Measurements from ENCODE around the gene ARHGEF28. TPM values are rescaled to one million over a fixed set of nuclear protein-coding genes. Genes with fewer than 3 reads are reported as not detected.

Gene ARHGEF28
- total RNA-seq, 1 experiment from 2014 or later, result 0.57 TPM

GRCh38 chr5:73722231-73722630, 96.2 kb downstream of the ARHGEF28 start:
- no peak overlapping the region for H3K4me3 Mint-ChIP-seq
- Histone ChIP-seq H3K56ac (ENCODE audit: insufficient read length, low read depth, low read length) (no peak overlapping the region), H4K20me1 (ENCODE audit: control insufficient read depth, insufficient read depth, insufficient read length) (no peaks in the 10 kb centered on the region), H2BK12ac (ENCODE audit: insufficient read length, low read depth, low read length) (no peak overlapping the region), H3K23me2 (ENCODE audit: insufficient read length, low read depth, low read length, poor library complexity, severe bottlenecking) (no peaks in the 10 kb centered on the region), H4K5ac (ENCODE audit: insufficient read length, low read depth, low read length) (no peak overlapping the region), H2BK120ac (ENCODE audit: low read depth, low read length, poor library complexity, severe bottlenecking) (no peak overlapping the region), H4K8ac (replicated peaks; ENCODE audit: insufficient read length, low read depth, low read length) (no peak overlapping the region), H3K27ac (ENCODE audit: insufficient read length, low read depth, low read length) (no peak overlapping the region), H2AFZ (ENCODE audit: low read length) (no peak overlapping the region), H3K9ac (ENCODE audit: extremely low read depth, insufficient read length, low read length) (no peak overlapping the region), H3K14ac (ENCODE audit: insufficient read depth, low read length) (no peak overlapping the region), H2BK15ac (ENCODE audit: low read depth, low read length) (no peak overlapping the region), H3K18ac (ENCODE audit: insufficient read length, low read depth, low read length) (no peak overlapping the region), H3K23ac (ENCODE audit: insufficient read length, low read depth, low read length) (no peak overlapping the region), H2BK20ac (ENCODE audit: low read depth, low read length, poor library complexity, severe bottlenecking) (no peak overlapping the region), H3K4me2 (ENCODE audit: insufficient read depth, insufficient read length, low read length) (no peak overlapping the region), H2AK5ac (ENCODE audit: insufficient read length, low read length) (no peak overlapping the region), H3K4ac (ENCODE audit: low read depth, low read length) (no peak overlapping the region), H3K79me2 (ENCODE audit: insufficient read depth, low read length) (no peaks in the 10 kb centered on the region), H3K4me1 (ENCODE audit: insufficient read depth, low read length) (no peaks in the 10 kb centered on the region; the same call in 1 of the 2 replicates), H3K9me3 (ENCODE audit: control insufficient read depth, low read depth, low read length) (no peaks in the 10 kb centered on the region), H2BK5ac (ENCODE audit: insufficient read length, low read length) (no peak overlapping the region), H3K79me1 (ENCODE audit: insufficient read depth, low read depth, low read length, poor library complexity, severe bottlenecking) (no peaks in the 10 kb centered on the region), H3K27me3 (ENCODE audit: insufficient read depth, low read length) (no peaks in the 10 kb centered on the region), H3T11ph (ENCODE audit: low read length) (no peak overlapping the region), H4K91ac (ENCODE audit: insufficient read length, low read depth, low read length) (no peak overlapping the region)
- H3K9me3 Mint-ChIP-seq, result no peaks in the 10 kb centered on the region
- H3K27ac Mint-ChIP-seq, result no peak overlapping the region
- WGBS (ENCODE audit: extremely low coverage, insufficient read length, low lambda C conversion rate), result no CpG with 5 or more reads among the region's 1 CpG
- H3K36me3 Mint-ChIP-seq (ENCODE audit: insufficient read depth in 1 of 3, low read depth in 3 of 3), result no peaks in the 10 kb centered on the region
- DNase-seq, result no peak
- H3K27me3 Mint-ChIP-seq (ENCODE audit: low read depth), result no peaks in the 10 kb centered on the region
- TF ChIP-seq CTCF (conservative IDR thresholded peaks at IDR 0.05), result no peak
- H3K4me1 Mint-ChIP-seq, result peaks cover 10 to 11% of the 10 kb centered on the region in 2 experiments; a peak in 3 of 4 replicates
